GM12878 (cell line): ENCODE data around the gene MRPL54. TPM values are rescaled to one million over a fixed set of nuclear protein-coding genes. Genes with fewer than 3 reads are reported as not detected.

Experiments used
- ATAC-seq: fragments of 200-7000 bp; cut with Tn5 transposase; 3 replicates; pipeline ENCODE4 v1.9.1; 2020; ENCODE audit warnings: mild to moderate bottlenecking, moderate library complexity
- BruUV-seq: library from RNA; stranded (reverse); fragments of 400-500 nt; replicated peaks from 2 replicates; lab custom pipeline; 2021; lab: Mats Ljungman, UMichigan
- CTCF ChIA-PET: fragments of 300-600 bp; sonication (Branson Sonifier 250); formaldehyde crosslinking; extraction: SDS; loops from one replicate; lab custom pipeline; 2021; ENCODE audit warnings: inconsistent platforms; lab: Yijun Ruan, JAX
- POLR2A ChIA-PET: fragments of 350-600 bp; formaldehyde crosslinking; extraction: SDS; loops from one replicate; lab custom pipeline; 2021; ENCODE audit warnings: inconsistent platforms; lab: Charles Lee
- RAD21 ChIA-PET: fragments of 300-600 bp; sonication (Branson Sonifier 250); formaldehyde crosslinking; loops from one replicate; lab custom pipeline; 2023; ENCODE audit warnings: antibody characterized with exemption; ENCODE audit not compliant: unreplicated experiment; lab: Charles Lee
- SMC1A ChIA-PET: fragments of 300-600 bp; sonication (Branson Sonifier 250); formaldehyde crosslinking; loops from one replicate; lab custom pipeline; 2023; ENCODE audit not compliant: unreplicated experiment, uncharacterized antibody; lab: Charles Lee
- DNase-seq: peaks from one replicate; pipeline ENCODE4 v3.0.0-alpha.2; 2011; ENCODE audit warnings: low read depth, low spot score
- FAIRE-seq: peaks from 3 replicates; lab custom pipeline; 2011; peaks lifted over from hg19 to GRCh38; lab: Jason Lieb, UNC
- H2AFZ ChIP-seq: 2 replicates; pipeline ENCODE4 v1.6.0; 2011; ENCODE audit warnings: low read depth, low read length, control low read depth; ENCODE audit not compliant: control insufficient read depth
- H3K27ac ChIP-seq: 2 replicates; pipeline ENCODE4 v1.5.1; 2011; ENCODE audit warnings: control low read depth; ENCODE audit not compliant: control insufficient read depth, insufficient read depth
- H3K27me3 ChIP-seq, 2 experiments: replicated peaks in 1 of 2; 2 replicates each; pipeline versions ENCODE4 v1.6.0 to v1.6.1; 2011; ENCODE audit warnings: low read length in 1 of 2; ENCODE audit not compliant: control insufficient read depth in 2 of 2, insufficient read depth in 2 of 2
- H3K36me3 ChIP-seq, 2 experiments: 2 replicates each; pipeline ENCODE4 v1.5.1; 2011; ENCODE audit warnings: low read length in 1 of 2; ENCODE audit not compliant: control insufficient read depth in 2 of 2, insufficient read depth in 2 of 2
- H3K4me1 ChIP-seq: 2 replicates; pipeline ENCODE4 v1.6.1; 2011; ENCODE audit warnings: mild to moderate bottlenecking, low read length, moderate library complexity, mixed read lengths; ENCODE audit not compliant: control insufficient read depth, insufficient read depth
- H3K4me2 ChIP-seq: 2 replicates; pipeline ENCODE4 v1.6.0; 2011; ENCODE audit warnings: control low read depth; ENCODE audit not compliant: control insufficient read depth, insufficient read depth
- H3K4me3 ChIP-seq: fragments of 200-600 bp; sonication (generic); 2 replicates; pipeline ENCODE4 v1.5.1; 2016
- H3K79me2 ChIP-seq: 2 replicates; pipeline ENCODE4 v1.6.0; 2011; ENCODE audit warnings: low read length; ENCODE audit not compliant: control insufficient read depth, insufficient read depth
- H3K9ac ChIP-seq: 2 replicates; pipeline ENCODE4 v1.8.0; 2011; ENCODE audit warnings: low read length, control low read depth, mixed read lengths; ENCODE audit not compliant: control insufficient read depth, insufficient read depth
- H3K9me3 ChIP-seq: replicated peaks from 3 replicates; pipeline ENCODE4 v1.5.1; 2011; ENCODE audit warnings: mild to moderate bottlenecking, low read length; ENCODE audit not compliant: control insufficient read depth, insufficient read depth
- H4K20me1 ChIP-seq: 2 replicates; pipeline ENCODE4 v1.6.0; 2011; ENCODE audit not compliant: control insufficient read depth, insufficient read depth
- BCLAF1 ChIP-seq: fragments of 450-650 bp; IDR thresholded peaks from 2 replicates; pipeline ENCODE4 v1.6.1; 2017; ENCODE audit warnings: antibody characterized with exemption, mild to moderate bottlenecking, moderate library complexity
- BRCA1 ChIP-seq: IDR thresholded peaks from 2 replicates; pipeline ENCODE4 v1.6.1; 2011; ENCODE audit warnings: low read depth, low read length, improper control_type of control experiment
- CEBPB ChIP-seq, 2 experiments: fragments of 150-350 bp in 1 of 2; IDR thresholded peaks; 2 replicates each; pipeline ENCODE4 v1.6.1; 2012 to 2014; ENCODE audit warnings: low read depth in 2 of 2, low read length in 2 of 2, borderline replicate concordance in 1 of 2, inconsistent platforms in 1 of 2
- CREM ChIP-seq: IDR thresholded peaks from 2 replicates; pipeline ENCODE4 v1.6.1; 2014; ENCODE audit warnings: antibody characterized with exemption, low read depth
- EGR1 ChIP-seq, 2 experiments: IDR thresholded peaks; 1 replicate in 1 of 2; 2 replicates in 1 of 2; pipeline ENCODE4 v1.6.1; 2011 to 2012; ENCODE audit warnings: low read depth in 2 of 2, low read length in 2 of 2, borderline replicate concordance in 1 of 2, mild to moderate bottlenecking in 1 of 2, moderate library complexity in 1 of 2
- ELK1 ChIP-seq: IDR thresholded peaks from 2 replicates; pipeline ENCODE4 v1.6.1; 2012; ENCODE audit warnings: low read depth, low read length, improper control_type of control experiment
- FOS ChIP-seq: IDR thresholded peaks from 3 replicates; pipeline ENCODE4 v1.6.1; 2011; ENCODE audit warnings: borderline replicate concordance; ENCODE audit not compliant: insufficient read length; ENCODE audit errors: extremely low read depth
- MLLT1 ChIP-seq: fragments of 450-650 bp; IDR thresholded peaks from 2 replicates; pipeline ENCODE4 v1.6.1; 2016; ENCODE audit warnings: mild to moderate bottlenecking
- NR2C1 ChIP-seq: fragments of 450-650 bp; IDR thresholded peaks from 2 replicates; pipeline ENCODE4 v1.6.1; 2017; ENCODE audit warnings: antibody characterized with exemption, mild to moderate bottlenecking, moderate library complexity
- POLR2A ChIP-seq: IDR thresholded peaks from 2 replicates; pipeline ENCODE4 v1.6.1; 2011; ENCODE audit warnings: low read depth, mild to moderate bottlenecking, low read length
- POLR2AphosphoS2 ChIP-seq: IDR thresholded peaks from 2 replicates; pipeline ENCODE4 v1.6.1; 2011; ENCODE audit warnings: low read depth, mild to moderate bottlenecking, low read length, improper control_type of control experiment, moderate library complexity
- RFX5 ChIP-seq: IDR thresholded peaks from 2 replicates; pipeline ENCODE4 v1.6.1; 2011; ENCODE audit warnings: low read depth, low read length, improper control_type of control experiment
- TAF1 ChIP-seq: IDR thresholded peaks from 2 replicates; pipeline ENCODE4 v1.6.1; 2011; ENCODE audit warnings: mild to moderate bottlenecking, low read depth, low read length, borderline replicate concordance
- TARDBP ChIP-seq: IDR thresholded peaks from 2 replicates; pipeline ENCODE4 v1.6.1; 2016; ENCODE audit warnings: borderline replicate concordance
- TCF7 ChIP-seq: IDR thresholded peaks from 2 replicates; pipeline ENCODE4 v1.6.1; 2014; ENCODE audit warnings: antibody characterized with exemption, borderline replicate concordance
- ZNF274 ChIP-seq: IDR thresholded peaks from one replicate; pipeline ENCODE4 v1.8.0; 2011; ENCODE audit not compliant: insufficient read length, insufficient read depth
- ZNF384 ChIP-seq: IDR thresholded peaks from 2 replicates; pipeline ENCODE4 v1.6.1; 2012; ENCODE audit warnings: low read depth, mild to moderate bottlenecking, low read length, improper control_type of control experiment, borderline replicate concordance
- WGBS: methylation state at CpG from one replicate; pipeline ENCODE4 v1.1.6; 2016; ENCODE audit warnings: low lambda C conversion rate; ENCODE audit not compliant: insufficient replicate concordance, insufficient coverage; ENCODE audit errors: missing lambda C conversion rate; 5-methylcytosine and 5-hydroxymethylcytosine counted together
- in situ Hi-C: fragments of 300-500 bp; cut with MboI; formaldehyde crosslinking; loops from 9 replicates; pipeline ENCODE4 v1.14.3; 2018; ENCODE audit warnings: mixed read lengths
- intact Hi-C: fragments of 100-400 bp; cut with micrococcal nuclease; formaldehyde crosslinking; loops from one replicate; pipeline ENCODE4 v1.14.2; 2022; ENCODE audit not compliant: unreplicated experiment
- polyA plus RNA-seq, 11 experiments: library from polyadenylated mRNA; depleted of rRNA in 4 of 11; unstranded in 6 of 11; stranded (reverse) in 5 of 11; fragments of >200 nt; fragmentation: Nextera tagmentation in 4 of 11; fragmentation: Illumina TruSeq in 1 of 11; extraction: Ambion mirVana in 4 of 11; extraction: Trizol in 1 of 11; gene quantifications; 1 replicate in 1 of 11; 2 replicates in 10 of 11; pipeline versions ENCODE4 v1.2.1 to v1.2.3, GENCODE V29; 2011 to 2016; ENCODE audit warnings: inconsistent platforms in 2 of 11, missing spikeins in 2 of 11, low read depth in 1 of 11
- total RNA-seq, 4 experiments: library from RNA; depleted of rRNA in 3 of 4; stranded (reverse); fragments of >200 nt in 3 of 4; fragmentation: Illumina TruSeq in 1 of 4; extraction: Trizol in 1 of 4; gene quantifications; 2 replicates each; pipeline versions ENCODE4 v1.2.1 to v1.2.3, GENCODE V29; 2013 to 2021

MRPL54 gene
- total and polyA plus RNA-seq, 10 of the 15 experiments (the other 5 are each of a cell fraction or from before 2014, with no cell fraction given), result 3.1 to 98.7 (median 75.2) TPM

- Histone ChIP-seq H3K4me1 (no peaks in the 10 kb centered on the region), H3K9me3 (no peaks in the 10 kb centered on the region), H3K4me2 (no peak overlapping the region), H3K79me2 (no peaks in the 10 kb centered on the region), H3K4me3 (no peak overlapping the region), H2AFZ (no peak overlapping the region), H4K20me1 (no peaks in the 10 kb centered on the region), H3K9ac (no peak overlapping the region), H3K36me3 (no peaks in the 10 kb centered on the region), H3K27ac (no peak overlapping the region), H3K27me3 (peaks cover 1 to 3% of the 10 kb centered on the region in 2 experiments; a peak in 1 of 4 replicates)
- ChIA-PET RAD21 (interaction anchor here (0.7 kb wide), 1 partner anchor 306 kb away, joined by 3 read pairs; no protein-coding TSS in a partner anchor), POLR2A (no interaction called here), CTCF (no interaction called here), SMC1A (no interaction called here)
- no peak for DNase-seq
- no peak for TF ChIP-seq BRCA1
- no peak for TF ChIP-seq RFX5
- no peak for TF ChIP-seq TCF7
- TF ChIP-seq POLR2AphosphoS2, result no peak
- TF ChIP-seq TAF1, result no peak
- TF ChIP-seq TARDBP, result no peak
- TF ChIP-seq BCLAF1, result no peak
- TF ChIP-seq CEBPB (IDR thresholded peaks at IDR 0.05; ENCODE audit: borderline replicate concordance in 1 of 2, low read depth in 2 of 2, low read length in 2 of 2), result no peak
- TF ChIP-seq MLLT1, result no peak
- TF ChIP-seq POLR2A, result no peak
- TF ChIP-seq CREM, result no peak
- no peak for TF ChIP-seq ZNF274
- no peak for TF ChIP-seq ZNF384
- TF ChIP-seq EGR1 (IDR thresholded peaks at IDR 0.05; ENCODE audit: borderline replicate concordance in 1 of 2, low read depth in 2 of 2, low read length in 2 of 2), result no peak
- TF ChIP-seq ELK1, result no peak
- TF ChIP-seq NR2C1, result no peak
- TF ChIP-seq FOS, result no peak
- BruUV-seq, result no TSS peak
- in situ Hi-C loops, result no loop called here
- ATAC-seq, result no peak
- WGBS, result 87% methylated on average over 5 of the region's 5 CpGs
- FAIRE-seq, result no peak
- intact Hi-C loops, result no loop called here
These were observed 39.4 kb upstream of the MRPL54 start for GRCh38 chr19:3723110-3723488.
